HepG2 (cell line): ENCODE measurements around the gene ING5. TPM values are rescaled to one million over a fixed set of nuclear protein-coding genes. Genes with fewer than 3 reads are reported as not detected.

Source experiments
- ATAC-seq: fragments of 200-7000 bp; cut with Tn5 transposase; 3 replicates; pipeline ENCODE4 v1.9.1; 2020; ENCODE audit warnings: mild to moderate bottlenecking, moderate library complexity
- BruUV-seq: library from RNA; stranded (reverse); fragments of 400-500 nt; replicated peaks from 2 replicates; lab custom pipeline; 2021; lab: Mats Ljungman, UMichigan
- CTCF ChIA-PET: fragments of 300-600 bp; formaldehyde crosslinking; extraction: SDS; loops from one replicate; lab custom pipeline; 2021; ENCODE audit warnings: low total read pairs, inconsistent platforms, low intra/inter-chr PET ratio; lab: Yijun Ruan, JAX
- POLR2A ChIA-PET: fragments of 350-600 bp; sonication (Branson Sonifier 250); formaldehyde crosslinking; loops from one replicate; lab custom pipeline; 2020; ENCODE audit warnings: antibody characterized with exemption, inconsistent platforms; lab: Yijun Ruan, JAX
- DNase-seq: peaks from one replicate; pipeline ENCODE4 v3.0.0-alpha.2; 2015; ENCODE audit warnings: low spot score
- FAIRE-seq: peaks from 3 replicates; lab custom pipeline; 2011; peaks lifted over from hg19 to GRCh38; lab: Jason Lieb, UNC
- H2AFZ ChIP-seq: one replicate; pipeline ENCODE4 v1.6.1; 2011; ENCODE audit warnings: low read length, inconsistent platforms
- H3K27ac ChIP-seq: fragments of 300-600 bp; 3 replicates; pipeline ENCODE4 v1.8.0; 2011; ENCODE audit warnings: mixed run types, mild to moderate bottlenecking, mixed read lengths, low read length, inconsistent platforms; ENCODE audit not compliant: insufficient read depth; ENCODE audit errors: extremely low read length
- H3K27me3 ChIP-seq, 2 experiments: fragments of 200-600 bp in 1 of 2; 2 replicates in 1 of 2; 3 replicates in 1 of 2; pipeline versions ENCODE4 v1.6.0 to v1.8.0; 2011; ENCODE audit warnings: low read length in 2 of 2, mild to moderate bottlenecking in 2 of 2, moderate library complexity in 2 of 2, inconsistent platforms in 1 of 2; ENCODE audit not compliant: insufficient read depth in 2 of 2, control insufficient read depth in 1 of 2
- H3K36me3 ChIP-seq, 2 experiments: fragments of 200-600 bp in 1 of 2; replicated peaks in 1 of 2; 2 replicates in 1 of 2; 3 replicates in 1 of 2; pipeline versions ENCODE4 v1.5.1 to v1.8.0; 2011; ENCODE audit warnings: low read length in 2 of 2, inconsistent platforms in 1 of 2; ENCODE audit not compliant: insufficient read depth in 2 of 2, control insufficient read depth in 1 of 2
- H3K4me1 ChIP-seq: 2 replicates; pipeline ENCODE4 v1.5.1; 2012; ENCODE audit warnings: low read length, inconsistent platforms; ENCODE audit not compliant: insufficient read depth
- H3K4me2 ChIP-seq: 2 replicates; pipeline ENCODE4 v1.6.0; 2011; ENCODE audit warnings: low read depth, low read length, inconsistent platforms
- H3K4me3 ChIP-seq, 3 experiments: fragments of 200-600 bp in 1 of 3; sonication (generic), shearing (Covaris generic) in 1 of 3; replicated peaks in 1 of 3; 2 replicates each; pipeline ENCODE4 v1.5.1; 2011 to 2016; ENCODE audit warnings: low read length in 3 of 3, inconsistent platforms in 2 of 3, low read depth in 2 of 3, mild to moderate bottlenecking in 2 of 3, control low read depth in 1 of 3, mixed read lengths in 1 of 3; ENCODE audit not compliant: insufficient read depth in 1 of 3
- H3K79me2 ChIP-seq: one replicate; pipeline ENCODE4 v1.6.1; 2011; ENCODE audit warnings: low read length, inconsistent platforms; ENCODE audit not compliant: insufficient read depth
- H3K9ac ChIP-seq: 2 replicates; pipeline ENCODE4 v1.6.0; 2011; ENCODE audit warnings: mild to moderate bottlenecking, low read depth, low read length, inconsistent platforms; ENCODE audit not compliant: insufficient read depth
- H3K9me3 ChIP-seq: 2 replicates; pipeline ENCODE4 v1.5.1; 2012; ENCODE audit warnings: mild to moderate bottlenecking, low read length
- H4K20me1 ChIP-seq: 2 replicates; pipeline ENCODE4 v1.6.0; 2011; ENCODE audit warnings: inconsistent platforms, mild to moderate bottlenecking, low read length, moderate library complexity; ENCODE audit not compliant: insufficient read depth
- AGO2 ChIP-seq: fragments of 200-400 bp; formaldehyde crosslinking; optimal IDR thresholded peaks from 2 replicates; pipeline ENCODE3; 2017; ENCODE audit warnings: mild to moderate bottlenecking, low read depth, low read length, moderate library complexity
- FOSL2 ChIP-seq: sonication (generic); formaldehyde crosslinking; IDR thresholded peaks from 2 replicates; pipeline ENCODE4 v1.4.0; 2020; ENCODE audit warnings: missing genetic modification reagents
- ZBTB7A ChIP-seq: sonication (generic); formaldehyde crosslinking; IDR thresholded peaks from 2 replicates; pipeline ENCODE4 v1.8.0; 2022; ENCODE audit warnings: mild to moderate bottlenecking, missing genetic modification reagents
- ZNF710 ChIP-seq: sonication (generic); formaldehyde crosslinking; IDR thresholded peaks from 2 replicates; pipeline ENCODE4 v1.5.0; 2020; ENCODE audit warnings: mild to moderate bottlenecking, missing genetic modification reagents, borderline replicate concordance
- WGBS: methylation state at CpG from one replicate; pipeline ENCODE4 v1.1.6; 2017; ENCODE audit warnings: low lambda C conversion rate; 5-methylcytosine and 5-hydroxymethylcytosine counted together
- in situ Hi-C: cut with HindIII; loops from 2 replicates; pipeline ENCODE4 v1.10.0; 2017; ENCODE audit warnings: low pct_unique_long_range_greater_than_20kb; ENCODE audit not compliant: extremely low pct_ligation_motif_present
- intact Hi-C: fragments of 100-400 bp; cut with micrococcal nuclease; formaldehyde crosslinking; loops from one replicate; pipeline ENCODE4 v1.10.0; 2022; ENCODE audit not compliant: unreplicated experiment
- polyA plus RNA-seq, 8 experiments: library from polyadenylated mRNA; depleted of rRNA in 3 of 8; stranded (reverse) in 7 of 8; unstranded in 1 of 8; fragments of >200 nt; fragmentation: Illumina TruSeq in 4 of 8; extraction: Trizol in 4 of 8; gene quantifications; 2 replicates each; pipeline versions ENCODE4 v1.2.1 to v1.2.3, GENCODE V29; 2011 to 2016; ENCODE audit warnings: low read depth in 4 of 8, missing spikeins in 1 of 8, mixed read lengths in 1 of 8; ENCODE audit not compliant: insufficient read depth in 1 of 8
- total RNA-seq, 5 experiments: library from RNA; depleted of rRNA; stranded (reverse); fragments of >200 nt; fragmentation: Illumina TruSeq; extraction: Trizol; gene quantifications; 2 replicates each; pipeline ENCODE4 v1.2.3, GENCODE V29; 2016; ENCODE audit warnings: low read depth in 1 of 5
- TF ChIP-seq, protein P1 (sequence below): sonication (generic); formaldehyde crosslinking; IDR thresholded peaks from 2 replicates; pipeline ENCODE4 v1.4.0; 2020; ENCODE audit warnings: mild to moderate bottlenecking, missing genetic modification reagents, borderline replicate concordance

ING5 gene
- total and polyA plus RNA-seq, 2 of the 13 experiments (the other 11 are each of a cell fraction or from before 2014, with no cell fraction given) = 61.9 to 71.9 TPM

- no TSS peak for BruUV-seq
- Histone ChIP-seq H3K27ac (no peak overlapping the region), H2AFZ (no peak overlapping the region), H3K79me2 (no peaks in the 10 kb centered on the region), H3K9ac (no peak overlapping the region), H3K36me3 (peaks cover 11 to 27% of the 10 kb centered on the region in 2 experiments), H3K4me2 (no peak overlapping the region), H3K9me3 (no peaks in the 10 kb centered on the region), H3K4me3 (no peak overlapping the region), H4K20me1 (no peaks in the 10 kb centered on the region), H3K27me3 (no peaks in the 10 kb centered on the region), H3K4me1 (no peaks in the 10 kb centered on the region)
- TF ChIP-seq AGO2 = peak; percentile 7
- TF ChIP-seq FOSL2 = no peak
- ATAC-seq = no peak
- in situ Hi-C loops (no loop called here), intact Hi-C loops (no loop called here)
- CTCF ChIA-PET = no interaction called here
- no peak for DNase-seq
- POLR2A ChIA-PET = no interaction called here
- WGBS = 98% methylated on average over 16 of the region's 21 CpGs
- FAIRE-seq = no peak
These were observed 50.9 kb downstream of the ING5 start for GRCh38 chr2:241752689-241753276.

DNA sequence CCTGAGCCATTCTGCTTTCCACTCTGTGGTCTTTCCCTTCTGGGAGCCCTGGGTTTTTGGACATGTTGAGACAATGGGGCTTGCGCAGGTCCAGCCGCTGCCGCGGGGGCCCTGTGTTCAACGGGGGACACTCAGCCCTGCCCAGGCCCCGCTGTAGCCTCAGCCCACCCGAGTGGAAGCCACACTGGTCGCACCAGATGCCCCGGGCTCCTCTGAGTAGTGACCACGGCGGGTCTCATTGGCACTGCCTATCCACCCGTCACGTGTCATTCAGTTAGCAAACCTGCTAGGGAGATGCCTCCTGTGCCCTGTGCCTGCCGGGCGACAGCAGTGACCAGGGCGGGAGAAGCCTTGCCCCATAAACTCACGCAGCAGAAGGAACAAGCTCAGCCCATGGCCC is 51.7 kb downstream of the ING5 start:
- Histone ChIP-seq H3K79me2 (no peaks in the 10 kb centered on the region), H3K9me3 (no peaks in the 10 kb centered on the region), H3K4me2 (no peak overlapping the region), H3K4me3 (no peak overlapping the region), H2AFZ (no peak overlapping the region), H3K27me3 (no peaks in the 10 kb centered on the region), H3K9ac (no peak overlapping the region), H4K20me1 (no peaks in the 10 kb centered on the region), H3K36me3 (peaks cover 11 to 27% of the 10 kb centered on the region in 2 experiments), H3K27ac (no peak overlapping the region), H3K4me1 (no peaks in the 10 kb centered on the region)
- TF ChIP-seq ZBTB7A = no peak
- 0 out of 2 replicates have a peak, but pooled peaks have one; percentile 23 for TF ChIP-seq ZNF710 (CRISPR knock-in tag)
- TF ChIP-seq, protein P1, sequence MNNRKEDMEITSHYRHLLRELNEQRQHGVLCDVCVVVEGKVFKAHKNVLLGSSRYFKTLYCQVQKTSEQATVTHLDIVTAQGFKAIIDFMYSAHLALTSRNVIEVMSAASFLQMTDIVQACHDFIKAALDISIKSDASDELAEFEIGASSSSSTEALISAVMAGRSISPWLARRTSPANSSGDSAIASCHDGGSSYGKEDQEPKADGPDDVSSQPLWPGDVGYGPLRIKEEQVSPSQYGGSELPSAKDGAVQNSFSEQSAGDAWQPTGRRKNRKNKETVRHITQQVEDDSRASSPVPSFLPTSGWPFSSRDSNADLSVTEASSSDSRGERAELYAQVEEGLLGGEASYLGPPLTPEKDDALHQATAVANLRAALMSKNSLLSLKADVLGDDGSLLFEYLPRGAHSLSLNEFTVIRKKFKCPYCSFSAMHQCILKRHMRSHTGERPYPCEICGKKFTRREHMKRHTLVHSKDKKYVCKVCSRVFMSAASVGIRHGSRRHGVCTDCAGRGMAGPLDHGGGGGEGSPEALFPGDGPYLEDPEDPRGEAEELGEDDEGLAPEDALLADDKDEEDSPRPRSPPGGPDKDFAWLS = no peak
- ChIA-PET POLR2A (no interaction called here), CTCF (no interaction called here)
- ATAC-seq (no peak), FAIRE-seq (no peak), DNase-seq (no peak)
- 100% methylated on average over 12 of the region's 17 CpGs for WGBS
- in situ Hi-C loops = no loop called here
- intact Hi-C loops = no loop called here
- no TSS peak for BruUV-seq
